ENCODE measurements around the gene ZSCAN22.

ZSCAN22 gene

GRCh38 chr19:58355908-58356765 is 29.3 kb downstream of the ZSCAN22 start:
- no peak for TF ChIP-seq CTCF (IDR thresholded peaks at IDR 0.05; ENCODE audit: borderline replicate concordance, insufficient read depth, low read depth, low read length)
- no peak overlapping the region for H3K4me3 ChIP-seq (ENCODE audit: low read depth, low read length)

- TF ChIP-seq CTCF (IDR thresholded peaks at IDR 0.05; ENCODE audit: borderline replicate concordance, insufficient read depth, low read depth, low read length): no peak
- H3K4me3 ChIP-seq (ENCODE audit: low read depth, low read length): no peak overlapping the region
Measured at GRCh38 chr19:58356766-58357480, 30.1 kb downstream of the ZSCAN22 start.

- H3K4me3 ChIP-seq (ENCODE audit: low read depth, low read length): no peak overlapping the region
- no peak for TF ChIP-seq CTCF (IDR thresholded peaks at IDR 0.05; ENCODE audit: borderline replicate concordance, insufficient read depth, low read depth, low read length)
Measured at GRCh38 chr19:58357481-58358145, 30.8 kb downstream of the ZSCAN22 start.

- peak overlapping the region; percentile 68 for H3K4me3 ChIP-seq (ENCODE audit: low read depth, low read length)
- TF ChIP-seq CTCF (IDR thresholded peaks at IDR 0.05; ENCODE audit: borderline replicate concordance, insufficient read depth, low read depth, low read length): no peak
Measured at GRCh38 chr19:58361900-58362271, 35.1 kb downstream of the ZSCAN22 start.

- H3K4me3 ChIP-seq (ENCODE audit: low read depth, low read length): peak within 1 kb of the TSS; percentile 68
- no peak for TF ChIP-seq CTCF (IDR thresholded peaks at IDR 0.05; ENCODE audit: borderline replicate concordance, insufficient read depth, low read depth, low read length)
Measured at GRCh38 chr19:58362272-58362994, 35.6 kb downstream of the ZSCAN22 start, which contains the start of gene ZNF497. Gene ZNF497, minus strand, starts transcription at chr19:58362751. Its CDS starts 5,116 bp downstream, at chr19:58357635.

GRCh38 chr19:58364146-58364545 is 37.4 kb downstream of the ZSCAN22 start:
- H3K4me3 ChIP-seq (ENCODE audit: low read depth, low read length): no peak overlapping the region
- TF ChIP-seq CTCF (IDR thresholded peaks at IDR 0.05; ENCODE audit: borderline replicate concordance, insufficient read depth, low read depth, low read length): no peak
